GM21825 (cell line): Measurements from ENCODE around the gene POLR3B.
"Not testable (repeated sequence)": the region's sequence is repeated elsewhere in the genome, so short reads cannot be mapped to it uniquely, and the experiment has no call there.

Experiments
- ATAC-seq: cut with Tn5 transposase; IDR thresholded peaks from one replicate; pipeline ENCODE4 v1.9.1; 2021; ENCODE audit warnings: mild to moderate bottlenecking, moderate library complexity; ENCODE audit not compliant: unreplicated experiment

The POLR3B gene

DNA sequence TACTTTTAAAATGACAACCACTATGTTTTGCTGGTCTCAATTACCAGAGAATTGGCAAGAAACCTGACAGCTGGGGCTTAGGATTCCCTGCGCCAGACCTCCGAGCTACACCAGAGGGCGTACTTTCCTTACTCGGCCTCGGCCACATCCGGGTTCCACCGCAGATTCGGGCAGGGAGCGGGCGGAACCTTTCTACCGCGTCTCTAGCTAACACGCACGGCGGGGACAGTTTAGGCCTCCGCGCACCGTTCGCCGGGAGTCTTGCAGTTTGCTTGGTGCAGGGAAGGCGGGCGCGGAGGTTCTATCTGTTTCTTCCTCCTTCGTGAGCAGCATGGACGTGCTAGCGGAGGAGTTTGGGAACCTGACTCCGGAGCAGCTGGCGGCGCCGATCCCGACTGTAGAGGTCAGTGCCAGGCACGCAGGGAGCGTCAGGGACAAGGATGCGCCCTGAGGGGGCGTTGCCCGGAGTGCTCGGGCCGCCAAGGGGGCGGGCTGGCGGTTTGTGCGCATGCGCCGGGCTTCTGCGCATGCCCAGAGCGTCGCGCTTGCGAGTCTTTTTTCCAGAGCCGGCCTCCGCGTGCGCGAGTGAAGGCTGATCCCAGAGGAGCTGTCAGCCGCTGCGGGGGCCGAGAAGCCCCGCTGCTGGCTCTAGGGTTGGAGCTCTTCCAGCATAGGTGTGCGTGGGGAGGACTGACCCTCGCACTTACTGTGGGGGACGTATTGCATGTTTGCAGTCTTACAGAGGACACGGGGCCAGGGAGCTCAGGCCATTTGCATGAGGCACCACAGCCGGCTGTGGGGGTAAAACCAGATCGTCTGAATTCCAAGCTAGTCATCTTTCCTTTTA, at the start of gene POLR3B:
Gene POLR3B (plus strand): TSS at position 200 of the 847 bp plus-strand sequence. CDS start 132 bp downstream, at position 332.
- peak; percentile 91 for ATAC-seq

DNA sequence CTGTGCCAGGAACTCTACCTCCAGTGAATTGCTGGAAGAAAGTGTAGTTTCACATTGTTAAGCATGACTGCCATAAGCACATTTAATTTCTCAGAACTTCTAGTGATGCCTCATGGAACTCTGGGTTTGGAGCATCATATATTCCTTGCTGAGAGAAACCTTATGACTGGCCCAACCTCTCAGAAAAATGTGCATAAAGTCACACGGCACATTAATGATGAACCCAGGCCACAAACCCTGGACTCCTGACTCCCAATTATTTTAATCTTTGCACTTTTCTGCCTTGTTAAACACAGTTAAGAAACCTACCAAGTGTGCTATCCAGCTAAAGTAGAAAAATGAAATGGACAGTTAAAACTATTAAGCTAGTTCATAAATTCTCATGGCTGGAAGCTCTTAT, 49.4 kb upstream of the POLR3B start:
- ATAC-seq: no peak

- ATAC-seq: no peak
Observed at GRCh38 chr12:106308611-106309010, 48.9 kb upstream of the POLR3B start.

DNA sequence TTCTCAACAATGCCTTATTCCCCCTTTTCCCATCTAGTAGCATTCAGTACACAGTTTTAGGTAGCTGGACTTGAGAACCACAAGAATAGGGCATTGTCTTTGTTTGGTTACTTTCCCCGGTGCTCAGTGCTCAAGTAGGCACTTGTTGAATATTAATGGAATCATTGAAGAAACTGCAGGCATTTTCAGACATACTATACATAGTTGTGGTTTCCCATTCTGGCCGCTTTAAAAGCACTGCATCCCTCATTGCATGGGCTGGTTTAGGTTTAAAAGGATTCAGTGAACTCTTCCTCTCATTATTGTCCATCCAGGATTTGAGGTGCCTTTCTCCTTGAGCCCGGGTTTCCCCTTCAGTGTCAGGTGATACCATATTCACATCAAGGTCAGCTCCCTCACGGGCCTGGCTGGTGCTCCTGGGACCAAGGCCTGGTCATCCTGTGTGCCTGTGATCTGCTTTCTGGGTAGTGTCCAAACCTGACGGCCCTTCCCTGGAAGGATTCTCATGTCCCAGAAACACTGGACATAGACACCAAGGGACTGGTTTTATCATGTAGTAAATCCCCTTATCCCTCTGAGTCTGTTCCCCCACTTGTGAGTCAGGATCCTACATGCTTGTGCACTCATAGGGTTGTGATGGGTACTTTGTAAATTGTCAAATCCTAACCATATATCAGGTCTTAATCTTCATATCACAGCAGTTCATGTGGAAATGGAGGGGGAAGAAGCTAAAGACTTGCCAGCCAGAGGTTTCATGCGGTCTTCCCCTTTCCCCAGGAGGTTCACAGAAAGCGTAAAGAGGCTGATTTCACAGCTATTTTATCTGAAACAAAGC, 47.7 kb upstream of the POLR3B start:
- no peak for ATAC-seq

- ATAC-seq: no peak
Observed at GRCh38 chr12:106310687-106311086, 46.9 kb upstream of the POLR3B start.

DNA sequence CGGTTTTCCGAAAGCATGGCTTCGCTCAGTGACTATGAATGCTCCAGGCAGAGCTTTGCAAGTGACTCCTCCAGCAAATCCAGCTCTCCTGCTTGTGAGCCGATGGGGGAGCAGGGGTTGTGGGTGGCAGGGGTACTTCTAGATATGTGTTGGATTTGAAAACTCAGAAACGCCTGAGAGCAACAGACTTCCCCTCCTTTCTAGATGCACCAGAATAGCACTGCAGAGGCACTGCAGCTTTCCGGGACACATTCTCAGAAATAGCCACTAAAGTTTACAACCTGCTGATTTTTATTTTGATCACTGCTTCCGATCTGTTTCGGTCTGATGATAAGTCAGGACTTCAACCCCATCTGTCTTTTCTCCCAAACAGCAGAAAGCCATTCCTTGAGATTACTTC, 46.4 kb upstream of the POLR3B start:
- ATAC-seq: no peak

- not testable (repeated sequence) for ATAC-seq
Observed at GRCh38 chr12:106313413-106313812, 44.1 kb upstream of the POLR3B start.

- ATAC-seq: no peak
Observed at GRCh38 chr12:106315523-106315922, 42.0 kb upstream of the POLR3B start.

- ATAC-seq: no peak
Observed at GRCh38 chr12:106317406-106318082, 40.0 kb upstream of the POLR3B start.

DNA sequence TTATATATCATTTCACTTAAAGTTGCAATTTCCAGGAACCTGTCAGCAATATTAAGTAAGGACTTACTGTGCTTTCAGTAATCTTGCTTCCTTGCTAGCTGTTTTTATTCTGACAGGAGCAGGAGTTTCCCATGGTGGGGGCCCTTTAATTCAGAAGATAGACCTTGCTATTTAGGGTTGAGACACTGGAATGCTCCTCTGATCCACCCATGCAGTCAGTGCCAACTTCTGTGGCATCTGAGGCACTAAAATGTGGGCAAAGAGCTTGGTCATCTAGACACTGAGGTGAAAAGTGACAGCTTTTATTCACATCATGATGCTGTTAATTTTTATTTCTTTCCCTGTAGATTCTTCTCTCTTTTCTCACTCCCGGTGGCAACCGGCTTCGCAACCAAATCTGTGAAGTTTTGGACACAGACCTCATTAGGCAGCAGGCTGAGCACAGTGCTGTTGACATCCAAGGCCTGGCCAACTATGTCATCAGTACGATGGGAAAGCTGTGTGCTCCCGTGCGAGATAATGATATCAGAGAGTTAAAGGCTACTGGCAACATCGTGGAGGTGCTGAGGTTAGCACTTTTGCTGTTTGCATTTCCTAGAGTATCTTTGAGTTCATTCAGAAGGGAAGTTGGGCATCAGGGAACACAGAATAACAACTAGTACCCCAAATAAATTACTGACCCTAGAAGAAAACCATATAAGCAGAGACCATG, 36.3 kb upstream of the POLR3B start:
- no peak for ATAC-seq

GRCh38 chr12:106323537-106323936, 34.0 kb upstream of the POLR3B start:
- ATAC-seq: no peak

DNA sequence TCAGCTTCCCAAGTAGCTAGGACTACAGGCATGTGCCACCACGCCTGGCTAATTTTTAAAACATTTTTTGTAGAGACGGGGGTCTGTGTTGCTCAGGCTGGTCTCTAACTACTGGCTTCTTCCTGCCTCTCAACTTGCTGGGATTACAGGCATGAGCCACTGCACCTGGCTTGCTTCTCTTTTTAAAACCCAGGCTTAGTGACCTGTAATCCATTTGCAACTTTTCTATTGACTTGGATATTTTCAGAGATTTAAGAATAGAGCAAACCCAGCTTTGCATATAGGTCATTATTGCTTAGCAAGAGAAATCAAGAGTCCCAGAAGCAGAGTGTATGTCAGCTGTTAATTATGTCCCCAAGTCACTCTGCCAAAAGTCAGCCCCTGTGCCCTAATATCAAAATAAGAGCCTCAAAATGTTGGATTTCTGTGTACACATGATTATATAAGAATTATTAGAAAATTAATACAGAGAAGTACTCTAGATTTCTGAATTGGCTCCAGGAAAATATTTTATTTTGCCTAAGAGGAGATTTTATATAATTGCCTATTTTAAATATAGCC, 30.2 kb upstream of the POLR3B start:
- no peak for ATAC-seq

DNA sequence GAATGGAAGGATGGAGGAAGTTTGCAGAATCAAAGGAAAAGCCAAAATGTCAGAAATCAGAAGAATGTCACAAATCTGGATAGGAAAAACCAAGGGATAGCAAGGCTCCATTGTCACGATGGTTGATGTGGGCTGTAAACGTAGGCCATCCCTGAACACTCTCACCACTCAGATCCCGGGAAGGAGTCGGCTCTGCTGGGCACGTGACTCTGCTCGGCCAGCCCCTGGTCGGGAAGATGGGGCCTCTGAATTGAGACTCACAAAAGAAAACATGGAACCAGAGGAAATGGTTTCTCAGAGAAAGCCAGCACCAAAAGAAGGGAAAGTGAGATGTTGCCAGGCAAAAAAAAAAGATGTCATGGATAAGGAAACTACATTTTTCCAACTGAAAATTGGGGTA, 28.8 kb upstream of the POLR3B start:
- ATAC-seq: no peak

DNA sequence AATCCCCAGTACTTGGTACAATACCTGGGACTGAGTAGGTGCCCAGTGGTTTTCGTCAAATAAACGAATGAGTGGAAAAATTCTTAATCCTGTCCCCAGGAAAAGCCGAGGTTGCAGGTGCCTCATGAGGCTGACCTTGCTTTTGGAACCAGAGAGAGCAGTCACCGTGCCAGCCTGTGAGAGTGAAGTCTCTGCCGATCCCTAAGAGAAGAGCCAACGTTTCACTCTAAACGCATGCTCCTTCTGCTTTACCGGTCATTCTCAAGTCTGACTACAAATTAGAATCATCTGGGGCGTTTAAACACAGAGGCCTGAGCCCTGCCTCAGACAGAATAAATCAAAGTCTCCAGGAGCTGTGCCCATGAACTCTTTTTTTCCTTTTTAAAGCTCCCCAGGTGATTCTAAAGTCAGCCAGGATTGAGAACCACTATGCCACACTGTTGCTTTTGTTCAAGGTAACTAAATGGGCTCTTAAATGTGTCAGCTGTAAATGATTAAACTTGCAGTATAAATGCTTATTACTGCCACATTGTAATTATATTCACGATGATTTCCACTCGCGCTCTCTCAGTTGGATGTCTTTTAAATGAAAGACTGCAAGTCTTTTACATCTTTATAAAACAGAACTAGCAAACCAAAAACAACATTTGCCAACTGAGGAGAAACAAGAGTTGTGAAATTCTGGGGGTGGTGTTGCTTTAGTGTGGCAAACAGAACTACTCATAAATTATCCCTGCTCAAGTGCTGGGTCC, 28.1 kb upstream of the POLR3B start:
- ATAC-seq: no peak

- ATAC-seq: no peak
Observed at GRCh38 chr12:106331599-106331998, 25.9 kb upstream of the POLR3B start.

- no peak for ATAC-seq
Observed at GRCh38 chr12:106332536-106332935, 25.0 kb upstream of the POLR3B start.

GRCh38 chr12:106333010-106333409, 24.5 kb upstream of the POLR3B start:
- no peak for ATAC-seq

DNA sequence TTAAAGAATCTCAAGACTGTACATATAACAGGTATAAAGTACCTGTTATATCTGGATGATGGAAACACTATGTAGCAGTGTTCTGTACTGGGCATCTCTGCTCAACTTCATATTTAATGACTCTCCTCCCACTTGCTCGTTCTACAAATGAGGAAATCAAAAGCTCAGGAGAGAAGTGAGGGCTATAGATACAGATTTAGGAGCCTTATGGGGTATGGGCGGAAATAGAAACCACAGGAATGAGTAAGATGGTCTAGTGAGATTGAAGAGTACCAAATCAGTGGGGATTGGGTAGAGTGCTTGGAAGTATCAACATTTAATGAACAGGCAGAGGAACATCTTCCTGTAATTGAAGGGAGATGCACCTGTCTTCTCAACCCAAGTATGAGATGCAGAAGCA, 23.8 kb upstream of the POLR3B start:
- no peak for ATAC-seq

- ATAC-seq: no peak
Observed at GRCh38 chr12:106341086-106341877, 16.3 kb upstream of the POLR3B start.
